KMS-11 (cell line): Measurements from ENCODE around the gene DSCAML1.

ENCODE experiments used
- H2AFZ ChIP-seq: fragments of 200-600 bp; sonication (generic); 2 replicates; pipeline ENCODE4 v1.6.1; 2016; ENCODE audit warnings: antibody characterized with exemption, mixed run types, low read depth
- H3K27ac ChIP-seq: fragments of 200-600 bp; sonication (generic); 2 replicates; pipeline ENCODE4 v1.6.1; 2016; ENCODE audit warnings: mild to moderate bottlenecking, mixed run types
- H3K27me3 ChIP-seq: fragments of 200-600 bp; sonication (generic); 2 replicates; pipeline ENCODE4 v1.6.1; 2017; ENCODE audit warnings: mild to moderate bottlenecking, low read depth, mixed run types, moderate library complexity; ENCODE audit not compliant: insufficient read depth
- H3K36me3 ChIP-seq: fragments of 200-600 bp; sonication (generic); 2 replicates; pipeline ENCODE4 v1.6.1; 2017; ENCODE audit warnings: mild to moderate bottlenecking, mixed run types; ENCODE audit not compliant: insufficient read depth
- H3K4me1 ChIP-seq: fragments of 200-600 bp; sonication (generic); 2 replicates; pipeline ENCODE4 v1.6.1; 2016; ENCODE audit warnings: mild to moderate bottlenecking, low read depth, mixed run types; ENCODE audit not compliant: poor library complexity, severe bottlenecking
- H3K4me2 ChIP-seq: fragments of 200-600 bp; sonication (generic); 2 replicates; pipeline ENCODE4 v1.7.0; 2016; ENCODE audit warnings: mild to moderate bottlenecking, mixed run types
- H3K4me3 ChIP-seq: fragments of 200-600 bp; sonication (generic); IDR thresholded peaks from 2 replicates; pipeline ENCODE4 v1.6.1; 2017; ENCODE audit warnings: low read depth, low read length, mixed read lengths; ENCODE audit not compliant: insufficient read depth
- H3K79me2 ChIP-seq: fragments of 200-600 bp; sonication (generic); 2 replicates; pipeline ENCODE4 v1.6.1; 2016; ENCODE audit warnings: low read depth, mixed run types; ENCODE audit not compliant: insufficient read depth
- H3K9ac ChIP-seq: fragments of 200-600 bp; sonication (generic); 2 replicates; pipeline ENCODE4 v1.6.1; 2016; ENCODE audit warnings: mild to moderate bottlenecking, mixed run types
- H4K20me1 ChIP-seq: fragments of 200-600 bp; sonication (generic); 2 replicates; pipeline ENCODE4 v1.6.1; 2016; ENCODE audit warnings: mild to moderate bottlenecking, mixed run types; ENCODE audit not compliant: insufficient read depth
- CTCF ChIP-seq: fragments of 200-600 bp; sonication (generic); conservative IDR thresholded peaks from 2 replicates; pipeline ENCODE4 v1.6.1; 2017; ENCODE audit warnings: low read depth, mild to moderate bottlenecking, antibody characterized with exemption, low read length, moderate library complexity, mixed read lengths

The DSCAML1 gene

GRCh38 chr11:117752071-117752470, 44.9 kb downstream of the DSCAML1 start:
- no peak overlapping the region for H3K27ac ChIP-seq

GRCh38 chr11:117750916-117751662, 45.9 kb downstream of the DSCAML1 start:
- Histone ChIP-seq H3K27me3 (no peaks in the 10 kb centered on the region), H3K4me3 (no peak overlapping the region), H3K9ac (no peak overlapping the region), H4K20me1 (no peaks in the 10 kb centered on the region), H2AFZ (no peak overlapping the region), H3K36me3 (no peaks in the 10 kb centered on the region), H3K27ac (no peak overlapping the region), H3K4me1 (no peaks in the 10 kb centered on the region), H3K4me2 (no peak overlapping the region), H3K79me2 (no peaks in the 10 kb centered on the region)
- no peak for TF ChIP-seq CTCF

More at GRCh38 chr11:117752071-117752470, 44.9 kb downstream of the DSCAML1 start:
- H2AFZ ChIP-seq: no peak overlapping the region
- H3K27me3 ChIP-seq: no peaks in the 10 kb centered on the region
- H3K4me3 ChIP-seq: no peak overlapping the region
- H3K4me1 ChIP-seq: no peaks in the 10 kb centered on the region
- no peaks in the 10 kb centered on the region for H4K20me1 ChIP-seq
- no peaks in the 10 kb centered on the region for H3K79me2 ChIP-seq
- H3K9ac ChIP-seq: no peak overlapping the region
- no peak overlapping the region for H3K4me2 ChIP-seq
- H3K36me3 ChIP-seq: no peaks in the 10 kb centered on the region
- TF ChIP-seq CTCF: no peak

- Histone ChIP-seq H4K20me1 (no peaks in the 10 kb centered on the region), H3K79me2 (no peaks in the 10 kb centered on the region), H3K36me3 (no peaks in the 10 kb centered on the region), H3K4me2 (no peak overlapping the region), H3K4me1 (no peaks in the 10 kb centered on the region), H3K27ac (no peak overlapping the region), H3K4me3 (no peak overlapping the region), H2AFZ (no peak overlapping the region), H3K27me3 (no peaks in the 10 kb centered on the region), H3K9ac (no peak overlapping the region)
- no peak for TF ChIP-seq CTCF
These were observed 46.7 kb downstream of the DSCAML1 start for GRCh38 chr11:117750357-117750756.

- no peak overlapping the region for H3K4me3 ChIP-seq
- H3K79me2 ChIP-seq: no peaks in the 10 kb centered on the region
- H4K20me1 ChIP-seq: no peaks in the 10 kb centered on the region
- H3K4me2 ChIP-seq: no peak overlapping the region
- H3K4me1 ChIP-seq: no peaks in the 10 kb centered on the region
- H2AFZ ChIP-seq: no peak overlapping the region
- no peak overlapping the region for H3K9ac ChIP-seq
- no peak for TF ChIP-seq CTCF
- H3K27me3 ChIP-seq: no peaks in the 10 kb centered on the region
- no peak overlapping the region for H3K27ac ChIP-seq
- H3K36me3 ChIP-seq: no peaks in the 10 kb centered on the region
These were observed 47.5 kb downstream of the DSCAML1 start for GRCh38 chr11:117749541-117749910.
